Tibial nerve (tissue), 4 donors: Measurements from ENCODE around the gene RGS16.

Experiments used
- CTCF ChIP-seq, 5 experiments: fragments of 200-600 bp in 3 of 5; fragments of 450-650 bp in 2 of 5; sonication (generic) in 3 of 5; IDR thresholded peaks; one replicate each; pipeline ENCODE4 v1.5.1; 2016 to 2019; ENCODE audit warnings: antibody characterized with exemption in 5 of 5, mild to moderate bottlenecking in 3 of 5, moderate library complexity in 2 of 5
- EP300 ChIP-seq, 2 donors: sonication (generic); formaldehyde crosslinking; IDR thresholded peaks; one replicate each; pipeline ENCODE4 v1.6.1; 2017; ENCODE audit warnings: antibody characterized with exemption in 2 of 2, mild to moderate bottlenecking in 1 of 2
- POLR2A ChIP-seq, 2 donors: fragments of 450-650 bp; IDR thresholded peaks; one replicate each; pipeline ENCODE4 v1.6.1; 2017; ENCODE audit warnings: antibody characterized with exemption in 2 of 2, mild to moderate bottlenecking in 2 of 2, moderate library complexity in 2 of 2

GRCh38 chr1:182631954-182632353, 27.8 kb upstream of the RGS16 start:
- TF ChIP-seq POLR2A (IDR thresholded peaks at IDR 0.05) (no peak), CTCF (IDR thresholded peaks at IDR 0.05) (no peak), EP300 (IDR thresholded peaks at IDR 0.05) (no peak)
